ENCODE data around the gene EFCAB6.

Gene EFCAB6

DNA sequence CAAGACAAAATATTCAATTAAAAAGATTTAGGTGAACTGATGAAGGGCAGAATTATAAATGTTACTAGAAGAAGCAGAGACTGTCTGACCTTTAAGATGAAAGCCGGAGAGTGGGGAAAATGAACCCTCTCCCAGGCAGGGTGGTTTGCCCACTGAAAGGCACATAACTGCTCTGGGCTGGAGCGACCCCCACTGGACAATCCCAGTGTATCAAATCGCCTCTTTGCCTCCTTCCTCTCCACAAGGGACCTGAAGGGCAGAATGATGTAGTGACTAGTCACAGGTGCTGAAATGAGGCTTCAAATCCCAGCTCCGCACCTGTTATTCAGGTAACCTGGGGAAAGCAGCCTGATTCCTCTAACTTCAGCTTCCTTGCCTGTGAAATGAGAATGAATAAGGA lies 69.0 kb downstream of the EFCAB6 start:
- no peak for DNase-seq
- H3K27me3 ChIP-seq (replicated peaks): peaks cover 2% of the 10 kb centered on the region
- in situ Hi-C loops (cut with HindIII; ENCODE audit: low pct_ligation_motif_present, low sequenced_read_pairs): no loop called here
- no peak overlapping the region for H3K4me3 ChIP-seq (ENCODE audit: low read depth, low read length)
- H3K27ac ChIP-seq: no peak overlapping the region
- TF ChIP-seq, protein P1, sequence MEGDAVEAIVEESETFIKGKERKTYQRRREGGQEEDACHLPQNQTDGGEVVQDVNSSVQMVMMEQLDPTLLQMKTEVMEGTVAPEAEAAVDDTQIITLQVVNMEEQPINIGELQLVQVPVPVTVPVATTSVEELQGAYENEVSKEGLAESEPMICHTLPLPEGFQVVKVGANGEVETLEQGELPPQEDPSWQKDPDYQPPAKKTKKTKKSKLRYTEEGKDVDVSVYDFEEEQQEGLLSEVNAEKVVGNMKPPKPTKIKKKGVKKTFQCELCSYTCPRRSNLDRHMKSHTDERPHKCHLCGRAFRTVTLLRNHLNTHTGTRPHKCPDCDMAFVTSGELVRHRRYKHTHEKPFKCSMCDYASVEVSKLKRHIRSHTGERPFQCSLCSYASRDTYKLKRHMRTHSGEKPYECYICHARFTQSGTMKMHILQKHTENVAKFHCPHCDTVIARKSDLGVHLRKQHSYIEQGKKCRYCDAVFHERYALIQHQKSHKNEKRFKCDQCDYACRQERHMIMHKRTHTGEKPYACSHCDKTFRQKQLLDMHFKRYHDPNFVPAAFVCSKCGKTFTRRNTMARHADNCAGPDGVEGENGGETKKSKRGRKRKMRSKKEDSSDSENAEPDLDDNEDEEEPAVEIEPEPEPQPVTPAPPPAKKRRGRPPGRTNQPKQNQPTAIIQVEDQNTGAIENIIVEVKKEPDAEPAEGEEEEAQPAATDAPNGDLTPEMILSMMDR (IDR thresholded peaks at IDR 0.05; ENCODE audit: low read depth, low read length, missing control alignments): peak; percentile 24
- no peaks in the 10 kb centered on the region for H3K36me3 ChIP-seq (replicated peaks)

DNA sequence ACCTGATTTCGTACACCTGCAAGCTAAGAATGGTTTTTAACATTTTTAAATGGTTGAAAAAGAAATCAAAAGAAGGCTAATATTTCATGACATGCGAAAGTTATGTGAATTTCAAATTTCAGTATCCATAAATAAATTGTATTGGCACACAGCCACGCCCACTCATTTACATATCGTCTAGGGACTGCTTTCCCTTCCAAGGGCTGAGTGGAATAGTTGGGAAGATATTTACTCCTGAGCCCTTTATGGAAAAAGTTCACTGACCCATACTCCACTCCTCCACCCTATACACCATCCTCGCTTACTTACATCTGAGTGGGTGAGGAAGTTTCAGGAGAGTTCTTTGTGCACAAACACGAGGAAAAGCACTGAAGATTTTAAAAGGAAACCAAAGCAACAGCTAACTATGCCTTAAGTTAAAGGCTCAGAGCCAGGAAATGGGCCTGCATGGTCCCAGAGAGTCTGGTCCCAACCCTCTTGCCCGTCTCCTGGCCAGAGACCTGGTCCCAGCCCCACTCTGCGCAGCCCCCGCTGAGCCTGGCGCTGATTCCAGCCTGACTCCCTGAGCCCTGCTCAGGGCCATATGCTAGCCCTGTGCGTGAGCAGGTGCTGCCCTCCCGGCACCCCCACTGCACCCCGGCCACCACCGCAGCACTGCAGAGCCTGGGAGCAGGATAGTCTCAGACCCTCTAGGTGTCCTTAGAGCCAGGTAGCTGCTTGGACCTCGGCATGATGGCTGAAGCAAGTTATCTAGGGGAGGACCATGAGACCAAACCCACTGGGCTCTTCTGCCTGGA lies 69.8 kb downstream of the EFCAB6 start:
- TF ChIP-seq, protein P1 (IDR thresholded peaks at IDR 0.05; ENCODE audit: low read depth, low read length, missing control alignments): no peak
- no peak for DNase-seq
- Histone ChIP-seq H3K27me3 (replicated peaks) (peaks cover 2% of the 10 kb centered on the region), H3K36me3 (replicated peaks) (no peaks in the 10 kb centered on the region), H3K27ac (no peak overlapping the region), H3K4me3 (ENCODE audit: low read depth, low read length) (no peak overlapping the region)
- in situ Hi-C loops (cut with HindIII; ENCODE audit: low pct_ligation_motif_present, low sequenced_read_pairs): no loop called here

DNA sequence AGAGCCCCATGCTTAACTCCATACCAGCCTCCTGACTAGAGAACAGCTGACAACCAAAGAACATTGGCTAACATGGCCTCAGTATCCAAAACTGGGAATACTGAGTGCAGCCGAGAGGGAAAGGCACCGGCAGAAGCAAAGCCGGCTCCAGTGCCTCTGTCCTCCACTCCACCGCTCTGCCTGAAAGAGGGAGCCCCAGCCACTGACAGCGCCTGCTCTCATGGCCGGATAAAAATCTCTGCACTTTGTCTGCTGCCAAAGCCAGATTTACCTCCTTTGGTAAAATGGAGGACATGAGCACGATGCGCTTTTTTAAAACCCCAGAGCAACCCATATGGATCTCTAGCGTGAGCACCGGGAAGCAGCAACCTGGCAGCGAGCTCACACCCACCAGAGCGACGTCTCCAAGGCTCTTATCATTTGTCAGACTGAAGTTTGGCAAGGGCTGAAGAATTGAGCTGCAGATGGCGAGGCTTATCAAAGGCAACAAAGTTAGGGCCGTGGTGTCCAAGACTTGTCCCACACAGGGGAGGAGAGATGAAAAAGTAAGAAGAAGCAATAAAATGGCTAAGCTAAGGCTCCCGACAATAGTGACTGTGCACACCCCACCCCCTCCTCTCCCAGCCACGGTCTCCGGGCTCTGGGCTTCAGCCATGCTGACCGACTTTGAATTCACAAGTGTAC lies 71.4 kb downstream of the EFCAB6 start:
- in situ Hi-C loops (cut with HindIII; ENCODE audit: low pct_ligation_motif_present, low sequenced_read_pairs): no loop called here

GRCh38 chr22:43739851-43740379 lies 72.2 kb downstream of the EFCAB6 start:
- Histone ChIP-seq H3K27me3 (replicated peaks) (no peaks in the 10 kb centered on the region), H3K4me3 (ENCODE audit: low read depth, low read length) (no peak overlapping the region), H3K27ac (no peak overlapping the region), H3K36me3 (replicated peaks) (no peaks in the 10 kb centered on the region)
- DNase-seq: no peak
- TF ChIP-seq, protein P1 (IDR thresholded peaks at IDR 0.05; ENCODE audit: low read depth, low read length, missing control alignments): no peak
- in situ Hi-C loops (cut with HindIII; ENCODE audit: low pct_ligation_motif_present, low sequenced_read_pairs): no loop called here

More for the DNA sequence above, 71.4 kb downstream of the EFCAB6 start:
- DNase-seq: no peak
- TF ChIP-seq, protein P1 (IDR thresholded peaks at IDR 0.05; ENCODE audit: low read depth, low read length, missing control alignments): no peak
- Histone ChIP-seq H3K27me3 (replicated peaks) (peaks cover 2% of the 10 kb centered on the region), H3K4me3 (ENCODE audit: low read depth, low read length) (no peak overlapping the region), H3K27ac (no peak overlapping the region), H3K36me3 (replicated peaks) (no peaks in the 10 kb centered on the region)

DNA sequence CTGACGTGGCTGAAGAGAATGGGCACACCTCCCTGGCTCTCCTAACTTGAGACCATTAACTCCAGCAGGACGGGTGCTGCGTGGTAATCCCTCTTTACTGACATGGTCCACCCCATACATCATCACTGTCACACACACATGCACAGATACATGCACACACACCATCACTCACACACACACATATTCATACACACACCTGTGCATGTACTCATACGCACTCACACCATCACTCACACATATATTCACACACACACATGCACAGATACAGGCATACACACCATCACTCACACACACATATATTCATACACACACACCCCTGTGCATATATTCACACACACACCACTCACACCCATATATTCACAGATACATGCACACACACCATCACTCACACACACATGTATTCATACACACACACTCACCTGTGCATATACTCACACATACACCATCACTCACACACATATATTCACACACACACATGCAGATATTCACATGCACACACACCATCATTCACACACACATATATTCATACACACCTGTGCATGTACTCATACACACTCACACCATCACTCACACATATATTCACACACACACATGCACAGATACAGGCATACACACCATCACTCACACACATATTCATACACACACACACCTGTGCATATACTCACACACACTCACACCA lies 74.8 kb downstream of the EFCAB6 start:
- TF ChIP-seq, protein P1 (IDR thresholded peaks at IDR 0.05; ENCODE audit: low read depth, low read length, missing control alignments): no peak
- Histone ChIP-seq H3K27me3 (replicated peaks) (no peaks in the 10 kb centered on the region), H3K36me3 (replicated peaks) (no peaks in the 10 kb centered on the region), H3K27ac (no peak overlapping the region), H3K4me3 (ENCODE audit: low read depth, low read length) (no peak overlapping the region)
- DNase-seq: no peak
- in situ Hi-C loops (cut with HindIII; ENCODE audit: low pct_ligation_motif_present, low sequenced_read_pairs): no loop called here
